A673 (cell line): ENCODE results near the gene COL4A2.

ENCODE experiments used
- EZH2 ChIP-seq: fragments of 200-600 bp; sonication (generic); IDR thresholded peaks from 2 replicates; pipeline ENCODE4 v1.6.1; 2017; ENCODE audit warnings: borderline replicate concordance, low read depth, mild to moderate bottlenecking, mixed read lengths, antibody characterized with exemption, low read length; ENCODE audit not compliant: poor library complexity, severe bottlenecking
- TF ChIP-seq, protein P1 (sequence below): fragments of 300-800, 200-600 bp; sonication (generic); conservative IDR thresholded peaks from 2 replicates; pipeline ENCODE4 v1.5.1; 2017; ENCODE audit warnings: low read depth, mild to moderate bottlenecking, antibody characterized with exemption, low read length, moderate library complexity, mixed read lengths

DNA sequence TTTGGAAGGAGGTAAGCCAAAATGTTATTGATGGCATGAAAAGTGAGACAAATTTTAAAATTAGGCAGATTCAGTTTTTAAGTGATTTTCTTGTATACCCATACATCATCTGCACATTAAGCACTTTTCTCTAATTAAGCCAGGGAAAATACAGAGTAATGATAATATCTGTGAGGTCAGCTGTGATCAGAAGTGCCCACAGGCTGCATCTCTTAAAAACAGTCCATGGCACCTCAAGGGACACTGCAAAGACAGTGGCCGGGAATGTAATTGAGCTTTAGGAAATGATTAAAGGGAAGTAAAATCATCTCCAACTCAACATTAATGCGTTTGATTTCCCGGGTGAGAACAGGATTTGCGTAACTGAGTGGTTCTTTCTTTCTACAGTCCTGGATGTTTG, 2.1 kb upstream of the COL4A2 start:
- TF ChIP-seq, protein P1, sequence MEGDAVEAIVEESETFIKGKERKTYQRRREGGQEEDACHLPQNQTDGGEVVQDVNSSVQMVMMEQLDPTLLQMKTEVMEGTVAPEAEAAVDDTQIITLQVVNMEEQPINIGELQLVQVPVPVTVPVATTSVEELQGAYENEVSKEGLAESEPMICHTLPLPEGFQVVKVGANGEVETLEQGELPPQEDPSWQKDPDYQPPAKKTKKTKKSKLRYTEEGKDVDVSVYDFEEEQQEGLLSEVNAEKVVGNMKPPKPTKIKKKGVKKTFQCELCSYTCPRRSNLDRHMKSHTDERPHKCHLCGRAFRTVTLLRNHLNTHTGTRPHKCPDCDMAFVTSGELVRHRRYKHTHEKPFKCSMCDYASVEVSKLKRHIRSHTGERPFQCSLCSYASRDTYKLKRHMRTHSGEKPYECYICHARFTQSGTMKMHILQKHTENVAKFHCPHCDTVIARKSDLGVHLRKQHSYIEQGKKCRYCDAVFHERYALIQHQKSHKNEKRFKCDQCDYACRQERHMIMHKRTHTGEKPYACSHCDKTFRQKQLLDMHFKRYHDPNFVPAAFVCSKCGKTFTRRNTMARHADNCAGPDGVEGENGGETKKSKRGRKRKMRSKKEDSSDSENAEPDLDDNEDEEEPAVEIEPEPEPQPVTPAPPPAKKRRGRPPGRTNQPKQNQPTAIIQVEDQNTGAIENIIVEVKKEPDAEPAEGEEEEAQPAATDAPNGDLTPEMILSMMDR = no peak
- no peak for TF ChIP-seq EZH2
